ENCODE data around the gene SPRYD3.

Gene SPRYD3

DNA sequence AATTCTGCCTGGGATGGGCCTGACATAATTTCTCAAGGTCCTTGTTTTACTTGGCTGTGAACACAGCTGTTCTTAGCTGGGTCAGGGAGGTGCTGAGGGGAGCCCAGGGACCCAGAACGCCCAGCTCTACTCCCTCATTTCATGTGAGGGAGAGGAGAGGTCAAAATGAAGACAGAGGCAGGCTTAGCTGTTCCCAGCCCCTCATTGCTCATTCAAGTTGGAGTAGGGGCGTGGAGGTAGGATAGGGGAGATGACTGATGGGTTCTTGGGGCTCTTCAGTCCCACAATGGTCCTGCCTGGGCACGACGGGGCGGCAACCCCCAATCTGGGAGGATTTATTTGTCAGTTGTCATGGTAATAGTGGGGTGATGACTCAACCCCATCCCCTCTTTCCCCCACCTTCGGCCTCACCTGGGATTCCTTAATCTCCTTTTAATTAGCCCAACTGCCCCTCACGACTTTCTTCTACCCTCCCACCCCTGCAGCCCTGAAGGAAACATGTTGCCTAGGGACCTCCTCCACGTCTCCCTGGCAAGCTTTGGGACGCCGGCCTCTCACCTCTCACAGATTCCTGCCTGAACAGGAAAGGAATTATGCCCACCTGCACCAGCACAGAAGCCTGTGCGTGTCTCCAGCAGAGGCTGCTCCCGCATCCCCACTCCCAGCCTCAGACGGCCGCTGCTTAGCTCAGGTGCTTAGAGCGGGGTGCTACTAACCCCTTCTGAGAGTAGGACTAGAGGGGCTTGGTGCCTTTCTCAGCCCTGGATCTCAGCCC is 10.2 kb downstream of the SPRYD3 start:
- ATAC-seq = no peak
- no peak for TF ChIP-seq TCF4 (CRISPR knock-in tag; IDR thresholded peaks at IDR 0.05; ENCODE audit: borderline replicate concordance)

DNA sequence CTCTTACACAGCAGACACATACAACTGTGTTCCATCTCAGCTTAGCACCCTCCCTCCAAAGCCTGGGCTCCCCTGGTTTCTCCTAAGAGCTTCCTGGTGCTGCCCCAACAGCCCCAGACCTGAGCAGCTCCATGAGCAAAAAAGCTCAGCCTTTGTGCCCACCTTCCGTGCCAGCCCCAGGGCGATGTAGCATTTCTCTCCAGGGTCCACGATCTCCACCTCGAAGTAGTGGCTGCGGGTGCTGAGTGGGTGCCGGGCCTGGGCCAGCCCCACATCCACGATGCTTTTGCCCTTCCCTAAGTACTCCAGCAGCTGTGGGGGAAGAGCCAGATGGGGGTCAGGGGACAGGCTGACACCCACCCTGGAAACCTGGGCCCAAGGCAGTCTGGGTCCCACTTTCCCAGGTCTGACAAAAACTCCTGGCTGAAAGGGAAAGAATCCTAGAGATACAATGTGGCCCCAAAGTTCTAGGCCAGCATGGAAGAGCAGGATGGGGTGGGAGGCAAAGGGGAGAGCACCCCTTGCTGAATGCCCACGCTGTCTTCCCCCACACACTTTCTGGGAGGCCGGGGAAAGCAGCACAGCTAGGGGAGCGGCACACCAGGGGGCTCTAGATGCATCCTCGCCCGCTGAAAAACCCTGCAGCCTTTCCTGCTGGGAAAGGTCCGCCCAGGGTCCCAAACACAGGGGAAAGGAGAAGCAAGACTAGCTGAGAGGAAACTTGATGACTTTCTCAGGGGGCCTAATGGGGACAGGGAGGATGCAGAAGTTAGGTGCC is 11.0 kb downstream of the SPRYD3 start:
- no peak for ATAC-seq
- TF ChIP-seq TCF4 (CRISPR knock-in tag; IDR thresholded peaks at IDR 0.05; ENCODE audit: borderline replicate concordance) = no peak

DNA sequence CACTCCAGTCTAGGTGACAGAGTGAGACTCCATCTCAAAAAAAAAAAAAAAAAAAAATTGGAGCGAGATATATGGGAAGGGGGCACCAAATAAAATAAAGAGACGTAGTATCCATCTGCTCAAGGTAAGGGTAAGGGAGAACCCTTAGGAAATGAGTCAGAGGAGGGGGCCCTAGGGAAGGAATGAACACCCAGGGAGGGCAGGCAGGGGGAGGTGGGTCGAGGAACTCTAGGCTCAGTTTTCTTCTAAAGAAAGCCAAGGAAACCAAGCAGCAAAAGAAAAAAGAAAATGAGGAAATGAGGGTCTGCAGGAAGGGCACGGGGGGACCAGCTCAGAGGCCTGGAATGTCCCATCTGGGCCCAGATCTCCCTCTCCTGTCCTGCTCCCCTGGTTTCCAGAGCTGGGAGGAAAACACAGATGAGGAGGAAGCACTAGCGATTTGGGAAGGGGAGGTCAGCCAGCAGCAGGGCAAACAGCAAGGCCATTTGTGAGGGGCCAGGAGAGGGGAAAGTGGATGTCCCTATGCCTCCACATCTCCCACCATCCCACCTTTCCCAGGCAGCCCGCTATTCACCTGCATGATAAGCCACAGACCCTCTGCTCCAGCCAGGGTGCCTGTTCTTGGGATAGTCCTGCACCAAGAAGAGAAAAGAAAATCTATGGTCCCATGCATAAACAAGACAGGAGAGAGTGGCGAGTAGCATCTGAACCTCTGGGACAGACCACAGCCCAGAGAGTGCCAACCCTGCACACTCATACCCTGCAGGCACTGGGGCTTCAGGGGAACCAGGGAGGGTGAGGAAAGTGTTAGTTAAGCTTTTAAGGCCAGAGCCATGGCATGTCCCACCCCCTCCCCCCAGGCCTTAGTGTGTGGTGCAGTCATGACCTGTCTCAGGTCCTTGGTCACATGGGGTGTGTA is 11.9 kb downstream of the SPRYD3 start:
- no peak for ATAC-seq
- TF ChIP-seq, protein P1, sequence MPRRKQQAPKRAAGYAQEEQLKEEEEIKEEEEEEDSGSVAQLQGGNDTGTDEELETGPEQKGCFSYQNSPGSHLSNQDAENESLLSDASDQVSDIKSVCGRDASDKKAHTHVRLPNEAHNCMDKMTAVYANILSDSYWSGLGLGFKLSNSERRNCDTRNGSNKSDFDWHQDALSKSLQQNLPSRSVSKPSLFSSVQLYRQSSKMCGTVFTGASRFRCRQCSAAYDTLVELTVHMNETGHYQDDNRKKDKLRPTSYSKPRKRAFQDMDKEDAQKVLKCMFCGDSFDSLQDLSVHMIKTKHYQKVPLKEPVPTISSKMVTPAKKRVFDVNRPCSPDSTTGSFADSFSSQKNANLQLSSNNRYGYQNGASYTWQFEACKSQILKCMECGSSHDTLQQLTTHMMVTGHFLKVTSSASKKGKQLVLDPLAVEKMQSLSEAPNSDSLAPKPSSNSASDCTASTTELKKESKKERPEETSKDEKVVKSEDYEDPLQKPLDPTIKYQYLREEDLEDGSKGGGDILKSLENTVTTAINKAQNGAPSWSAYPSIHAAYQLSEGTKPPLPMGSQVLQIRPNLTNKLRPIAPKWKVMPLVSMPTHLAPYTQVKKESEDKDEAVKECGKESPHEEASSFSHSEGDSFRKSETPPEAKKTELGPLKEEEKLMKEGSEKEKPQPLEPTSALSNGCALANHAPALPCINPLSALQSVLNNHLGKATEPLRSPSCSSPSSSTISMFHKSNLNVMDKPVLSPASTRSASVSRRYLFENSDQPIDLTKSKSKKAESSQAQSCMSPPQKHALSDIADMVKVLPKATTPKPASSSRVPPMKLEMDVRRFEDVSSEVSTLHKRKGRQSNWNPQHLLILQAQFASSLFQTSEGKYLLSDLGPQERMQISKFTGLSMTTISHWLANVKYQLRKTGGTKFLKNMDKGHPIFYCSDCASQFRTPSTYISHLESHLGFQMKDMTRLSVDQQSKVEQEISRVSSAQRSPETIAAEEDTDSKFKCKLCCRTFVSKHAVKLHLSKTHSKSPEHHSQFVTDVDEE (CRISPR knock-in tag; IDR thresholded peaks at IDR 0.05) = no peak
- TF ChIP-seq RARB (CRISPR knock-in tag; IDR thresholded peaks at IDR 0.05) (no peak), BACH2 (CRISPR knock-in tag; IDR thresholded peaks at IDR 0.05; ENCODE audit: borderline replicate concordance) (no peak), ARNTL (CRISPR knock-in tag; IDR thresholded peaks at IDR 0.05; ENCODE audit: borderline replicate concordance, low read depth) (no peak), ZC3H10 (CRISPR knock-in tag; IDR thresholded peaks at IDR 0.05) (no peak), ZNF70 (CRISPR knock-in tag; IDR thresholded peaks at IDR 0.05) (no peak), GLIS3 (CRISPR knock-in tag; IDR thresholded peaks at IDR 0.05) (no peak)
- TF ChIP-seq, protein P2, sequence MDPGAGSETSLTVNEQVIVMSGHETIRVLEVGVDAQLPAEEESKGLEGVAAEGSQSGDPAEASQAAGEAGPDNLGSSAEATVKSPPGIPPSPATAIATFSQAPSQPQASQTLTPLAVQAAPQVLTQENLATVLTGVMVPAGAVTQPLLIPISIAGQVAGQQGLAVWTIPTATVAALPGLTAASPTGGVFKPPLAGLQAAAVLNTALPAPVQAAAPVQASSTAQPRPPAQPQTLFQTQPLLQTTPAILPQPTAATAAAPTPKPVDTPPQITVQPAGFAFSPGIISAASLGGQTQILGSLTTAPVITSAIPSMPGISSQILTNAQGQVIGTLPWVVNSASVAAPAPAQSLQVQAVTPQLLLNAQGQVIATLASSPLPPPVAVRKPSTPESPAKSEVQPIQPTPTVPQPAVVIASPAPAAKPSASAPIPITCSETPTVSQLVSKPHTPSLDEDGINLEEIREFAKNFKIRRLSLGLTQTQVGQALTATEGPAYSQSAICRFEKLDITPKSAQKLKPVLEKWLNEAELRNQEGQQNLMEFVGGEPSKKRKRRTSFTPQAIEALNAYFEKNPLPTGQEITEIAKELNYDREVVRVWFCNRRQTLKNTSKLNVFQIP (CRISPR knock-in tag; IDR thresholded peaks at IDR 0.05; ENCODE audit: borderline replicate concordance, low read depth) = no peak

DNA sequence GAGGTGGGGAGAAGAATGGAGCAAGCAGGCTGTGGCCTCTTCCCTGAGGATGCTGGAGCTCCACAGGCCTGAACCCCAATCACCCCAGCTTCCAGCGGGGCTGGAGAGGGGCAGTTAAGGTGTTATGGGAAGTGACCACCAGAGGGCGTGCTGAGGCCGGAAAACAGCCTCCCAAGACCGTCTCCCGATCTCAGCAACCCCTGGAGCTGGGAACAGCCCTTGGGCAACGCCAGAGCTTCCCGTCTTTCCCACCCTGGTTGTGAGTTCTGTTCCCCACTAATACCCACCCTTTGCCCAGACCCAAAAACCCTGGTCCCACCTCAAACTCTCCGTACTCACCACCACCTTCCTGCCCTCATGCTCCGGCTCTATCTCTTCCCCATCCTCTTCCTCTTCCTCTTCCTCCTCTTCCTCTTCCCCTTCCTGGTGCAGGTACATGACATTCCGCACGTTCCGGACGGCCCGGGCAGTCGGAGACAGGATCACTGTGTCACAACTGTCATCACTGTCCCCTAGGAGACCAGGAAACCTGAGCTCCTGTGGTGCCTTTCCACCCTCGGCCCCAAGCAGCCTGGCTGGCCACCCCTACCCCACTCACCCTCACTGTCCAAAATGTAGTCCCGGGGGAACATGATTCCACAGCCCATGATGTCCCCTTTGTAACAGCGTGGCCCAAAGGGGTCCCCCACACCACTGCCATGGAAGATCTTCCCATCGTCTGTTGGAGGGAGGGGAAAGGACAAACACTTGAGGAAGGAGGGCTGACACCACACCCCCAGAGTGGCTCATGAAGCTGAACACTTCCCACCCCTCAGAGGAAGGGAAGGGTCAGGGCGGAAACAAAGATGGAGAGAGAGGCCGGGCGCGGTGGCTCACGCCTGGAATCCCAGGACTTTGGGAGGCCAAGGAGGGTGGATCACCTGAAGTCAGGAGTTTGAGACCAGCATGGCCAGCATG is 12.9 kb downstream of the SPRYD3 start:
- peak; percentile 82 for ATAC-seq
- TF ChIP-seq TCF4 (CRISPR knock-in tag; IDR thresholded peaks at IDR 0.05; ENCODE audit: borderline replicate concordance) (no peak), BACH2 (CRISPR knock-in tag; IDR thresholded peaks at IDR 0.05; ENCODE audit: borderline replicate concordance) (no peak), GLIS3 (CRISPR knock-in tag; IDR thresholded peaks at IDR 0.05) (no peak), RARB (CRISPR knock-in tag; IDR thresholded peaks at IDR 0.05) (no peak), ZNF565 (CRISPR knock-in tag; conservative IDR thresholded peaks at IDR 0.05; ENCODE audit: low read depth) (no peak), PPARA (CRISPR knock-in tag; IDR thresholded peaks at IDR 0.05; ENCODE audit: borderline replicate concordance) (no peak)

DNA sequence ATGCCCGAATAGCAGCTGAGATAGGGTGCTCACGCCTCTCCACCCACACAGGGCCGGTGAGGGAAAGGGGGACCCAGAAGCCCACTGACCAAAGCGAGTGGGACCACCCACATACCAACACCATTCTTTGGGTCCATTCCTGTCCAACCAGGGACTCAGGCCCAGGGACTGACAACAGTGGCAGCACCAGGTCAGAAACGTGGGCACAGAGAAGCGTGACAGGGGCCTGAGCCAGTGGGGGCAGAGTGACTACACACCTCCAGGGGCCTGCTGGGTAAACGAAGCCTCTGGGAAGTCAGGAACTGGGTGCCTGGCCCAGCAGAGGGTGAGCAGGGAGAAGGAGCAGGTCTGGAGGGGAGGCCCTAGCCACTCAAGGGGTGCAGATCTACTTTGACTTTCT is 13.7 kb downstream of the SPRYD3 start:
- ATAC-seq = peak; percentile 4
- no peak for TF ChIP-seq BACH2 (CRISPR knock-in tag; IDR thresholded peaks at IDR 0.05; ENCODE audit: borderline replicate concordance)
- TF ChIP-seq, protein P1 (CRISPR knock-in tag; IDR thresholded peaks at IDR 0.05) = no peak
- TF ChIP-seq TCF4 (CRISPR knock-in tag; IDR thresholded peaks at IDR 0.05; ENCODE audit: borderline replicate concordance) = no peak
- no peak for TF ChIP-seq ZNF8 (CRISPR knock-in tag; IDR thresholded peaks at IDR 0.05)
- no peak for TF ChIP-seq ESRRG (CRISPR knock-in tag; IDR thresholded peaks at IDR 0.05)
- TF ChIP-seq, protein P2 (CRISPR knock-in tag; IDR thresholded peaks at IDR 0.05; ENCODE audit: borderline replicate concordance, low read depth) = no peak
- TF ChIP-seq ZFP30 (CRISPR knock-in tag; IDR thresholded peaks at IDR 0.05) = no peak
- no peak for TF ChIP-seq PPARA (CRISPR knock-in tag; IDR thresholded peaks at IDR 0.05; ENCODE audit: borderline replicate concordance)
- no peak for TF ChIP-seq ZC3H10 (CRISPR knock-in tag; IDR thresholded peaks at IDR 0.05)
- TF ChIP-seq, protein P3, sequence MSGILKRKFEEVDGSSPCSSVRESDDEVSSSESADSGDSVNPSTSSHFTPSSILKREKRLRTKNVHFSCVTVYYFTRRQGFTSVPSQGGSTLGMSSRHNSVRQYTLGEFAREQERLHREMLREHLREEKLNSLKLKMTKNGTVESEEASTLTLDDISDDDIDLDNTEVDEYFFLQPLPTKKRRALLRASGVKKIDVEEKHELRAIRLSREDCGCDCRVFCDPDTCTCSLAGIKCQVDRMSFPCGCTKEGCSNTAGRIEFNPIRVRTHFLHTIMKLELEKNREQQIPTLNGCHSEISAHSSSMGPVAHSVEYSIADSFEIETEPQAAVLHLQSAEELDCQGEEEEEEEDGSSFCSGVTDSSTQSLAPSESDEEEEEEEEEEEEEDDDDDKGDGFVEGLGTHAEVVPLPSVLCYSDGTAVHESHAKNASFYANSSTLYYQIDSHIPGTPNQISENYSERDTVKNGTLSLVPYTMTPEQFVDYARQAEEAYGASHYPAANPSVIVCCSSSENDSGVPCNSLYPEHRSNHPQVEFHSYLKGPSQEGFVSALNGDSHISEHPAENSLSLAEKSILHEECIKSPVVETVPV (CRISPR knock-in tag; IDR thresholded peaks at IDR 0.05) = no peak
- TF ChIP-seq ZNF70 (CRISPR knock-in tag; IDR thresholded peaks at IDR 0.05) = no peak
- TF ChIP-seq OSR1 (CRISPR knock-in tag; IDR thresholded peaks at IDR 0.05) = no peak

All from SK-N-SH treated with all-trans-retinoic acid at 6 μM for 48 hours (cell line).